Lung (tissue), 12 donors: Measurements from ENCODE around the gene CPED1. TPM values are rescaled to one million over a fixed set of nuclear protein-coding genes. Genes with fewer than 3 reads are reported as not detected.
"Not testable (repeated sequence)": the region's sequence is repeated elsewhere in the genome, so short reads cannot be mapped to it uniquely, and the experiment has no call there.

Experiments
- ATAC-seq: fragments of 200-7000 bp; cut with Tn5 transposase; one replicate; pipeline ENCODE4 v1.9.1; 2020; ENCODE audit warnings: moderate number of reproducible peaks; ENCODE audit not compliant: insufficient read depth, low FRiP score
- DNase-seq, 3 donors: peaks; one replicate each; pipeline ENCODE4 v3.0.0-alpha.2; 2013 to 2017
- H3K27ac ChIP-seq, 2 donors: one replicate each; pipeline ENCODE4 v1.5.1; 2013; ENCODE audit warnings: mild to moderate bottlenecking in 2 of 2, moderate library complexity in 2 of 2, control low read depth in 1 of 2, inconsistent platforms in 1 of 2, low read depth in 1 of 2, low read length in 1 of 2
- H3K27me3 ChIP-seq, 3 donors: one replicate each; pipeline ENCODE4 v1.5.1; 2013; ENCODE audit warnings: low read length in 2 of 3; ENCODE audit not compliant: control insufficient read depth in 3 of 3, insufficient read depth in 3 of 3
- H3K36me3 ChIP-seq, 4 donors: one replicate each; pipeline ENCODE4 v1.5.1; 2013; ENCODE audit warnings: low read length in 4 of 4, mild to moderate bottlenecking in 1 of 4, moderate library complexity in 1 of 4; ENCODE audit not compliant: control insufficient read depth in 4 of 4, insufficient read depth in 4 of 4
- H3K4me1 ChIP-seq, 5 donors: one replicate each; pipeline ENCODE4 v1.5.1; 2013; ENCODE audit warnings: low read length in 5 of 5, mild to moderate bottlenecking in 2 of 5, moderate library complexity in 1 of 5; ENCODE audit not compliant: control insufficient read depth in 5 of 5, insufficient read depth in 5 of 5
- H3K4me3 ChIP-seq: one replicate; pipeline ENCODE4 v1.5.1; 2013; ENCODE audit warnings: mild to moderate bottlenecking, control low read depth, moderate library complexity
- H3K9ac ChIP-seq, 2 donors: one replicate each; pipeline ENCODE4 v1.5.1; 2013; ENCODE audit warnings: low read length in 2 of 2, control low read depth in 1 of 2; ENCODE audit not compliant: insufficient read depth in 1 of 2
- H3K9me3 ChIP-seq, 4 donors: one replicate each; pipeline ENCODE4 v1.5.1; 2013; ENCODE audit warnings: low read length in 3 of 4, mild to moderate bottlenecking in 1 of 4, moderate library complexity in 1 of 4; ENCODE audit not compliant: control insufficient read depth in 4 of 4, insufficient read depth in 3 of 4
- CTCF ChIP-seq: IDR thresholded peaks from 2 replicates; pipeline ENCODE4 v1.5.1; 2012; ENCODE audit warnings: mild to moderate bottlenecking; ENCODE audit errors: control extremely low read depth, extremely low read depth
- WGBS, 2 donors: extraction: QIAGEN DNeasy Blood & Tissue Kit; methylation state at CpG; one replicate each; pipeline ENCODE4 v1.1.7; 2013; 5-methylcytosine and 5-hydroxymethylcytosine counted together
- polyA plus RNA-seq, 2 donors: library from polyadenylated mRNA; stranded (reverse); fragments of 200-250 nt; gene quantifications; one replicate each; pipeline ENCODE4 v1.2.1, GENCODE V29; 2013
- total RNA-seq, 2 donors: library from RNA; depleted of rRNA in 1 of 2; stranded (reverse); fragments of >200 nt in 1 of 2; gene quantifications; one replicate each; pipeline ENCODE4 v1.2.1, GENCODE V29; 2014 to 2021
- donor health status: control.
- donor health status: control.
- donor health status: Bipolar disorder and iron deficiency.
- donor health status: healthy.
- donor health status: DM: yes; HTN: yes; CAD: no.

CPED1 gene
- total and polyA plus RNA-seq, 4 donors = 1.8 to 32.3 (median 7.4) TPM

DNA sequence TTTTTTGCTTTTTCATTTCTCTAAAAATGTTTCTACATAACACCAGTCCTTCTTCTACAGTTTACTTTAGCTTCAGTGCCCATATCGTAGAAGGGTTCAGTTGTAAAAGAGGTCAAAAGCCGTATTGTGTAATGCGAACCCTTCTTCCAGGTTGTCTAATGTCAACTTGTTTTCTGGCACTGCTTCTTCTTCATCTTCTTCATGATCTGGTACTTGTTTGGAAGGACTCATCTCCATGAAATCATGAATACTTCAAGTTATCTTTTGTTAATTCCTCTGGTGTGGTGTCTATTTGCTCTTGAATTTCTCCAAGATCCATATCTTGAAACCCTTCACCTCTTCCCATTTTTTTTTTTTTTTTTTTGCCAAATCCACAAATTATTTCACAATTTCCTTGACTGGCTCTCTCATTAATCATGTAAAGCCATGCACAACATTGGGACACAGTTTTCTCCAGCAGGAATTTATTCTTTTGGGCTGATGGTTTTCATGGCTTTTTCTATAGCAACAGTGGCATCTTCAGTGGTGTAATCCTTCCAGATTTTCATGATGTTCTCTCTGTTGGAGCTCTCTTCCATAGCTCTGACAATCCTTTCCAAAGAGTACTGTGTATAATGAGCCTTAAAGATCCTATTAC, 85.1 kb downstream of the CPED1 start:
- WGBS, 2 donors = 86 to 87% methylated on average over 3 of the region's 3 CpGs
- ATAC-seq (no peak), DNase-seq (no peak)
- H3K27ac ChIP-seq = no peak overlapping the region
- H3K4me1 ChIP-seq = peaks cover 0 to 15% (median 0%) of the 10 kb centered on the region in 5 donors
- no peaks in the 10 kb centered on the region for H3K27me3 ChIP-seq
- TF ChIP-seq CTCF = no peak
- H3K4me3 ChIP-seq = no peak overlapping the region
- no peaks in the 10 kb centered on the region for H3K9me3 ChIP-seq
- H3K9ac ChIP-seq = no peak overlapping the region
- H3K36me3 ChIP-seq = peaks cover 0 to 4% (median 0%) of the 10 kb centered on the region in 4 donors

DNA sequence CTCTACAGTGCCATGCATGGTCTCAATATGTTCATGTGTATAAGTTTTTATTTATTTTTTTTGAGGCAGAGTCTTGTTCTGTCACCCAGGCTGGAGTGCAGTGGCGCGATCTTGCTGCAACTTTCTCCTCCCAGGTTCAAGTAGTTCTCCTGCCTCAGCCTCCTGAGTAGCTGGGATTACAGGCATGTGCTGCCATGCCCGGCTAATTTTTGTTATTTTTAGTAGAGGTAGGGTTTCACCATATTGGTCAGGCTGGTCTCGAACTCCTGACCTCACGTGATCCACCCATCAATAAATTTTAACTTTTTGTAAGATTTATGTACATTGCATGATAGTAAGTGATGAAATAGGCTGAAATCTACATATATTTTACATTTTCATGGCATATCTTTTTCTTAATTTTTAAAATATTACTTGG, 86.9 kb downstream of the CPED1 start:
- H3K4me3 ChIP-seq, H3K36me3 ChIP-seq, H3K9ac ChIP-seq, H3K27me3 ChIP-seq, H3K9me3 ChIP-seq, H3K27ac ChIP-seq, DNase-seq, ATAC-seq: not testable (repeated sequence)
- 76 to 90% methylated on average over 5 of the region's 5 CpGs for WGBS, 2 donors
- H3K4me1 ChIP-seq = peaks cover 0 to 15% (median 0%) of the 10 kb centered on the region in 5 donors

DNA sequence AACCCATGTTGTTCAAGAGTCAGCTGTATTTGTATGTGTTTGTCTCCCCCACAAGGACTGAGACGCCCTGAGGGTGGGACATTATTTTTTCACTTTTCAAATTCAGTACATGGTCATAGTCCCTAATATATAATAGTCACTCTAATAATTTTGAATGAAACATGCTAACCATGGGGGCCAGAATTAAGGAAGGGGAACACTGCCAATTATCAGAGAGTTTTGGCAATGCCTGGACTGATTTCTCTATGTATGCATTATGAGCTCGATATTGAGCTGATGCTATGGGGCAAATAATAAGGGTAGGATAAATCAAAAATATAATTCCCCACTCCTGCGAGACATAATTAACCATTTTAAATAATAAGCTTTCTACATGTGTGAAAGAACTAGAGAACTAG, 87.4 kb downstream of the CPED1 start:
- WGBS, 2 donors = 93 to 97% methylated on average over 3 of the region's 3 CpGs
- Histone ChIP-seq H3K27me3 (no peaks in the 10 kb centered on the region), H3K27ac (no peak overlapping the region), H3K9me3 (no peaks in the 10 kb centered on the region), H3K4me1 (peaks cover 0 to 10% (median 0%) of the 10 kb centered on the region in 5 donors), H3K36me3 (peaks cover 0 to 3% (median 0%) of the 10 kb centered on the region in 4 donors), H3K9ac (no peak overlapping the region), H3K4me3 (no peak overlapping the region)
- no peak for DNase-seq
- no peak for TF ChIP-seq CTCF
- ATAC-seq = no peak

- peak overlapping the region in 1 of 2 donors; percentile 33 for H3K27ac ChIP-seq
- ATAC-seq = no peak
- H3K9ac ChIP-seq = no peak overlapping the region
- peaks cover 0 to 11% (median 0%) of the 10 kb centered on the region in 5 donors for H3K4me1 ChIP-seq
- H3K36me3 ChIP-seq = no peaks in the 10 kb centered on the region
- no peak for TF ChIP-seq CTCF
- H3K9me3 ChIP-seq = no peaks in the 10 kb centered on the region
- no peak for DNase-seq
- H3K27me3 ChIP-seq = no peaks in the 10 kb centered on the region
- 84 to 93% methylated on average over 3 of the region's 3 CpGs for WGBS, 2 donors
- H3K4me3 ChIP-seq = no peak overlapping the region
Measured at GRCh38 chr7:121076350-121077164, 88.0 kb downstream of the CPED1 start.
